B cell (primary cell): Measurements from ENCODE around the gene RHOV. TPM values are rescaled to one million over a fixed set of nuclear protein-coding genes. Genes with fewer than 3 reads are reported as not detected.

Source experiments
- ATAC-seq: fragments of 200-7000 bp; cut with Tn5 transposase; one replicate; pipeline ENCODE4 v1.10.0; 2021; ENCODE audit warnings: low read depth, mild to moderate bottlenecking, moderate number of reproducible peaks, moderate library complexity
- CTCF ChIA-PET: fragments of 350-600 bp; sonication (Branson Sonifier 250); formaldehyde crosslinking; loops from one replicate; lab custom pipeline; 2021; ENCODE audit warnings: antibody characterized with exemption, inconsistent platforms; lab: Charles Lee
- POLR2A ChIA-PET: fragments of 350-600 bp; sonication (Branson Sonifier 250); formaldehyde crosslinking; loops from one replicate; lab custom pipeline; 2021; ENCODE audit warnings: antibody characterized with exemption; lab: Charles Lee
- DNase-seq: peaks from one replicate; pipeline ENCODE4 v3.0.0; 2013
- H2AFZ ChIP-seq: 2 replicates; pipeline ENCODE4 v1.6.1; 2012; ENCODE audit warnings: mild to moderate bottlenecking, low read depth, low read length; ENCODE audit not compliant: insufficient read depth, poor library complexity, severe bottlenecking
- H3K27ac ChIP-seq, 2 donors: 1 replicate in 1 of 2; 2 replicates in 1 of 2; pipeline ENCODE4 v1.5.1; 2012 to 2013; ENCODE audit warnings: low read length in 2 of 2, mild to moderate bottlenecking in 2 of 2, moderate library complexity in 1 of 2
- H3K27me3 ChIP-seq, 4 experiments: fragments of 200-600 bp in 1 of 4; sonication (generic) in 1 of 4; replicated peaks in 1 of 4; 1 replicate in 2 of 4; 2 replicates in 2 of 4; pipeline versions ENCODE4 v1.6.1 to v1.7.0; 2013 to 2016; ENCODE audit warnings: low read length in 3 of 4, mild to moderate bottlenecking in 2 of 4, mixed read lengths in 1 of 4, moderate library complexity in 1 of 4; ENCODE audit not compliant: insufficient read depth in 4 of 4, control insufficient read depth in 3 of 4; ENCODE audit errors: control extremely low read depth in 1 of 4
- H3K36me3 ChIP-seq, 2 experiments: replicated peaks in 1 of 2; 1 replicate in 1 of 2; 2 replicates in 1 of 2; pipeline versions ENCODE4 v1.6.1 to v1.7.1; 2013; ENCODE audit warnings: low read length in 1 of 2; ENCODE audit not compliant: insufficient read depth in 2 of 2, control insufficient read depth in 1 of 2; ENCODE audit errors: control extremely low read depth in 1 of 2, extremely low read depth in 1 of 2
- H3K4me1 ChIP-seq, 2 donors: fragments of 200-600 bp in 1 of 2; sonication (generic) in 1 of 2; 1 replicate in 1 of 2; 2 replicates in 1 of 2; pipeline versions ENCODE4 v1.5.1 to v1.6.1; 2013 to 2017; ENCODE audit warnings: low read length in 2 of 2; ENCODE audit not compliant: control insufficient read depth in 2 of 2, insufficient read depth in 2 of 2
- H3K4me2 ChIP-seq: replicated peaks from 2 replicates; pipeline ENCODE3; 2012; ENCODE audit warnings: mild to moderate bottlenecking, low read depth, low read length; ENCODE audit not compliant: poor library complexity, severe bottlenecking
- H3K4me3 ChIP-seq, 5 experiments: fragments of 200-600 bp in 1 of 5; sonication (generic) in 1 of 5; 1 replicate in 3 of 5; 2 replicates in 2 of 5; pipeline versions ENCODE4 v1.5.1 to v1.7.0; 2011 to 2016; ENCODE audit warnings: low read length in 4 of 5, mild to moderate bottlenecking in 4 of 5, low read depth in 2 of 5, control low read depth in 1 of 5, moderate library complexity in 1 of 5; ENCODE audit not compliant: insufficient read depth in 1 of 5; ENCODE audit errors: control extremely low read depth in 1 of 5, extremely low read depth in 1 of 5
- H3K79me2 ChIP-seq: fragments of 200-600 bp; sonication (generic); one replicate; pipeline ENCODE4 v1.6.0; 2016; ENCODE audit warnings: low read length; ENCODE audit not compliant: control insufficient read depth, insufficient read depth
- H3K9ac ChIP-seq: fragments of 200-600 bp; sonication (generic); 2 replicates; pipeline ENCODE4 v1.6.1; 2017; ENCODE audit warnings: mild to moderate bottlenecking, low read length, moderate library complexity
- H3K9me3 ChIP-seq, 3 donors: one replicate each; pipeline versions ENCODE4 v1.6.1 to v1.7.1; 2013; ENCODE audit warnings: low read length in 2 of 3; ENCODE audit not compliant: control insufficient read depth in 2 of 3, insufficient read depth in 1 of 3; ENCODE audit errors: control extremely low read depth in 1 of 3
- H4K20me1 ChIP-seq: 2 replicates; pipeline ENCODE4 v1.6.0; 2012; ENCODE audit warnings: mild to moderate bottlenecking, low read length; ENCODE audit not compliant: insufficient read depth, control insufficient read depth, poor library complexity, severe bottlenecking
- H3K27ac Mint-ChIP-seq: one replicate; pipeline ENCODE4 v1.8.0; 2021; ENCODE audit warnings: mixed read lengths
- H3K27me3 Mint-ChIP-seq: one replicate; pipeline ENCODE4 v1.8.0; 2021; ENCODE audit warnings: mixed read lengths
- H3K4me1 Mint-ChIP-seq: one replicate; pipeline ENCODE4 v1.8.0; 2021; ENCODE audit warnings: mixed read lengths
- H3K4me3 Mint-ChIP-seq: one replicate; pipeline ENCODE4 v1.8.0; 2021; ENCODE audit warnings: mixed read lengths
- H3K9me3 Mint-ChIP-seq: one replicate; pipeline ENCODE4 v1.8.0; 2022; ENCODE audit warnings: mixed read lengths; ENCODE audit not compliant: insufficient read depth
- EZH2 ChIP-seq: IDR thresholded peaks from 2 replicates; pipeline ENCODE4 v1.6.1; 2012; ENCODE audit warnings: borderline replicate concordance, low read depth, mild to moderate bottlenecking, moderate library complexity, low read length; ENCODE audit not compliant: insufficient read depth, poor library complexity, severe bottlenecking
- WGBS: methylation state at CpG from one replicate; pipeline ENCODE4 v1.1.5; 2013; ENCODE audit warnings: missing lambda C conversion rate; ENCODE audit not compliant: insufficient coverage; 5-methylcytosine and 5-hydroxymethylcytosine counted together
- intact Hi-C: fragments of 100-400 bp; cut with micrococcal nuclease; formaldehyde crosslinking; loops from one replicate; pipeline ENCODE4 v1.10.0; 2022
- polyA plus RNA-seq: library from polyadenylated mRNA; depleted of rRNA; stranded (reverse); fragments of >200 nt; gene quantifications from 2 replicates; pipeline ENCODE4 v1.2.3, GENCODE V29; 2012
- total RNA-seq, 2 donors: library from RNA; stranded (reverse); fragments of 120-200 nt in 1 of 2; gene quantifications; 1 replicate in 1 of 2; 2 replicates in 1 of 2; pipeline versions ENCODE4 v1.2.3 to v1.2.4, GENCODE V29; 2013 to 2022
- TF ChIP-seq, protein P1 (sequence below): fragments of 200-600 bp; IDR thresholded peaks from one replicate; pipeline ENCODE4 v1.8.0; 2022; ENCODE audit warnings: antibody characterized with exemption, mild to moderate bottlenecking

Gene RHOV
- total and polyA plus RNA-seq, 2 donors (not counting 1 experiment from before 2014, with no cell fraction given) = 0.54 TPM; not detected in 1

DNA sequence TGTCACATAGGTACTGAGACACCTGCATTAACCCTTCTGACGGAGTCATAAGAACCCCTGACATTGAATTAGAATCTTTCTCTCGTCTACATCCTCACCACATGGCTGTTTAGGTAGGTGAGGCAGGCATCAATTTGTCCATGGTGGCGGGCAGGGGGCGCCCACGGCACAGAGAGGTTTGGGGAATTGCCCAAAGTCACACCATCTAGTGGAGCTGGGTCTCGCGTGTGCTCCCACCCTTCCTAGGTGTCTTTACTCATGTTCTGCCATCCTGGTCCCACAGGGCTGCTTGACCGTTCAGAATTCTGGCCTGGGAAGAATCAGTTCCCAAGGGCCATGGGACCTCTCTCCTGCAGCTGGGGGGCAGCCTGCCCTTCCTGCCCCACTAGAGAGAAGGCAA lies 40.5 kb upstream of the RHOV start:
- DNase-seq = no peak
- ChIA-PET CTCF (interaction anchor here (0.8 to 2.4 kb wide), 5 partner anchors 8 to 272 kb away, joined by 3 to 9 read pairs (median 3); no protein-coding TSS in a partner anchor), POLR2A (no interaction called here)
- Histone ChIP-seq H2AFZ (no peak overlapping the region), H3K27ac (no peak overlapping the region), H3K9ac (no peak overlapping the region), H4K20me1 (no peaks in the 10 kb centered on the region), H3K79me2 (no peaks in the 10 kb centered on the region), H3K4me3 (no peak overlapping the region), H3K27me3 (no peaks in the 10 kb centered on the region), H3K4me1 (no peaks in the 10 kb centered on the region), H3K36me3 (no peaks in the 10 kb centered on the region), H3K4me2 (no peak overlapping the region), H3K9me3 (no peaks in the 10 kb centered on the region)
- no peak for TF ChIP-seq EZH2
- TF ChIP-seq, protein P1, sequence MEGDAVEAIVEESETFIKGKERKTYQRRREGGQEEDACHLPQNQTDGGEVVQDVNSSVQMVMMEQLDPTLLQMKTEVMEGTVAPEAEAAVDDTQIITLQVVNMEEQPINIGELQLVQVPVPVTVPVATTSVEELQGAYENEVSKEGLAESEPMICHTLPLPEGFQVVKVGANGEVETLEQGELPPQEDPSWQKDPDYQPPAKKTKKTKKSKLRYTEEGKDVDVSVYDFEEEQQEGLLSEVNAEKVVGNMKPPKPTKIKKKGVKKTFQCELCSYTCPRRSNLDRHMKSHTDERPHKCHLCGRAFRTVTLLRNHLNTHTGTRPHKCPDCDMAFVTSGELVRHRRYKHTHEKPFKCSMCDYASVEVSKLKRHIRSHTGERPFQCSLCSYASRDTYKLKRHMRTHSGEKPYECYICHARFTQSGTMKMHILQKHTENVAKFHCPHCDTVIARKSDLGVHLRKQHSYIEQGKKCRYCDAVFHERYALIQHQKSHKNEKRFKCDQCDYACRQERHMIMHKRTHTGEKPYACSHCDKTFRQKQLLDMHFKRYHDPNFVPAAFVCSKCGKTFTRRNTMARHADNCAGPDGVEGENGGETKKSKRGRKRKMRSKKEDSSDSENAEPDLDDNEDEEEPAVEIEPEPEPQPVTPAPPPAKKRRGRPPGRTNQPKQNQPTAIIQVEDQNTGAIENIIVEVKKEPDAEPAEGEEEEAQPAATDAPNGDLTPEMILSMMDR = no peak
- 74% methylated on average over 6 of the region's 8 CpGs for WGBS
- intact Hi-C loops = no loop called here
- H3K27me3 Mint-ChIP-seq = no peaks in the 10 kb centered on the region
- H3K4me3 Mint-ChIP-seq = no peak overlapping the region
- no peak overlapping the region for H3K27ac Mint-ChIP-seq
- H3K4me1 Mint-ChIP-seq = no peaks in the 10 kb centered on the region
- no peak for ATAC-seq
- no peaks in the 10 kb centered on the region for H3K9me3 Mint-ChIP-seq

DNA sequence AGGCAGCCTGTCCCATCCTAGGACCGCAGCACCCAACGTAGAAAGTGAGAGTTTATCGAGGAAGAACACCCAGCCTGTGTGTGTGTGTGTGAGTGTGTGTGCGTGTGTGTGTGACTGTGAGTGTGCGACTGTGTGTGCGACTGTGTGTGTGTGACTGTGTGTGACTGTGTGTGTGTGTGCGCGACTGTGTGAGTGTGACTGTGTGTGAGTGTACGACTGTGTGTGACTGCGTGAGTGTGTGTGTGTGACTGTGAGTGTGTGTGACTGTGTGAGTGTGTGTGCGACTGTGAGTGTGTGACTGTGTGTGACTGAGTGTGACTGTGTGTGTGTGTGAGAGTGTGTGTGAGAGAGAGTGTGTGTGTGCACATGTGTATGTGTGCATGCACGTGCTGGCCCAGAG lies 40.0 kb upstream of the RHOV start:
- Histone ChIP-seq H3K4me3 (no peak overlapping the region), H4K20me1 (no peaks in the 10 kb centered on the region), H3K4me1 (no peaks in the 10 kb centered on the region), H3K4me2 (no peak overlapping the region), H3K27ac (no peak overlapping the region), H3K9ac (no peak overlapping the region), H2AFZ (no peak overlapping the region), H3K79me2 (no peaks in the 10 kb centered on the region), H3K9me3 (no peaks in the 10 kb centered on the region), H3K27me3 (no peaks in the 10 kb centered on the region), H3K36me3 (no peaks in the 10 kb centered on the region)
- DNase-seq (no peak), ATAC-seq (no peak)
- Mint-ChIP-seq H3K4me3 (no peak overlapping the region), H3K27me3 (no peaks in the 10 kb centered on the region), H3K27ac (no peak overlapping the region), H3K4me1 (no peaks in the 10 kb centered on the region), H3K9me3 (no peaks in the 10 kb centered on the region)
- intact Hi-C loops = no loop called here
- ChIA-PET POLR2A (no interaction called here), CTCF (interaction anchor here (0.8 to 2.4 kb wide), 3 partner anchors 8 to 272 kb away, joined by 3 to 9 read pairs (median 7); no protein-coding TSS in a partner anchor)
- 93% methylated on average over 12 of the region's 12 CpGs for WGBS
- no peak for TF ChIP-seq EZH2
- TF ChIP-seq, protein P1 = no peak
